NT2/D1 (cell line): Measurements from ENCODE around the gene CACNA2D1.

ENCODE experiments used
- DNase-seq: peaks from one replicate; pipeline ENCODE4 v3.0.0-alpha.2; 2011; ENCODE audit warnings: low read depth, low spot score
- H3K27me3 ChIP-seq: 2 replicates; pipeline ENCODE4 v1.6.0; 2011; ENCODE audit warnings: mild to moderate bottlenecking; ENCODE audit not compliant: insufficient read length, insufficient read depth
- H3K36me3 ChIP-seq: 2 replicates; pipeline ENCODE4 v1.6.1; 2011; ENCODE audit warnings: mild to moderate bottlenecking, low read length, mixed read lengths; ENCODE audit not compliant: insufficient read depth, insufficient read length
- H3K4me1 ChIP-seq: 2 replicates; pipeline ENCODE4 v1.5.1; 2011; ENCODE audit not compliant: insufficient read depth, insufficient read length
- H3K4me3 ChIP-seq: 2 replicates; pipeline ENCODE4 v1.5.1; 2011; ENCODE audit warnings: low read depth; ENCODE audit not compliant: insufficient read length
- H3K9ac ChIP-seq: 2 replicates; pipeline ENCODE4 v1.6.0; 2011; ENCODE audit warnings: low read depth; ENCODE audit not compliant: insufficient read length
- H3K9me3 ChIP-seq: 2 replicates; pipeline ENCODE4 v1.5.1; 2011; ENCODE audit warnings: mild to moderate bottlenecking, low read length; ENCODE audit not compliant: insufficient read depth
- SUZ12 ChIP-seq: IDR thresholded peaks from 2 replicates; pipeline ENCODE4 v1.6.1; 2011; ENCODE audit not compliant: insufficient read length, insufficient read depth; ENCODE audit errors: extremely low read depth
- YY1 ChIP-seq: IDR thresholded peaks from 2 replicates; pipeline ENCODE4 v1.6.1; 2011; ENCODE audit not compliant: insufficient read length, insufficient read depth
- ZNF274 ChIP-seq: IDR thresholded peaks from 2 replicates; pipeline ENCODE4 v1.6.1; 2011; ENCODE audit warnings: mild to moderate bottlenecking, low read depth, low read length

CACNA2D1 gene

GRCh38 chr7:82105463-82105862 is 338.1 kb downstream of the CACNA2D1 start:
- Histone ChIP-seq H3K27me3 (no peaks in the 10 kb centered on the region), H3K9ac (no peak overlapping the region), H3K4me1 (no peaks in the 10 kb centered on the region), H3K36me3 (no peaks in the 10 kb centered on the region), H3K4me3 (no peak overlapping the region), H3K9me3 (no peaks in the 10 kb centered on the region)
- TF ChIP-seq YY1 (no peak), ZNF274 (no peak)
- no peak for DNase-seq

GRCh38 chr7:82098414-82098813 is 345.2 kb downstream of the CACNA2D1 start:
- no peak for TF ChIP-seq ZNF274
- no peak for TF ChIP-seq SUZ12
- TF ChIP-seq YY1, result no peak
- Histone ChIP-seq H3K27me3 (no peaks in the 10 kb centered on the region), H3K9me3 (no peaks in the 10 kb centered on the region), H3K4me3 (no peak overlapping the region), H3K9ac (no peak overlapping the region), H3K36me3 (no peaks in the 10 kb centered on the region), H3K4me1 (no peaks in the 10 kb centered on the region)
- no peak for DNase-seq

- Histone ChIP-seq H3K36me3 (no peaks in the 10 kb centered on the region), H3K4me3 (no peak overlapping the region), H3K9me3 (no peaks in the 10 kb centered on the region), H3K27me3 (no peaks in the 10 kb centered on the region), H3K4me1 (no peaks in the 10 kb centered on the region), H3K9ac (no peak overlapping the region)
- TF ChIP-seq SUZ12, result no peak
- TF ChIP-seq ZNF274, result no peak
- TF ChIP-seq YY1, result no peak
- no peak for DNase-seq
These were observed 352.4 kb downstream of the CACNA2D1 start for GRCh38 chr7:82091126-82091684.

GRCh38 chr7:82087099-82087498 is 356.5 kb downstream of the CACNA2D1 start:
- TF ChIP-seq YY1, result no peak
- no peak for TF ChIP-seq ZNF274
- TF ChIP-seq SUZ12, result no peak
- no peak for DNase-seq
- Histone ChIP-seq H3K36me3 (no peaks in the 10 kb centered on the region), H3K4me3 (no peak overlapping the region), H3K4me1 (no peaks in the 10 kb centered on the region), H3K9me3 (no peaks in the 10 kb centered on the region), H3K9ac (no peak overlapping the region), H3K27me3 (no peaks in the 10 kb centered on the region)

- Histone ChIP-seq H3K9me3 (no peaks in the 10 kb centered on the region), H3K36me3 (no peaks in the 10 kb centered on the region), H3K9ac (no peak overlapping the region), H3K27me3 (no peaks in the 10 kb centered on the region), H3K4me3 (no peak overlapping the region), H3K4me1 (no peaks in the 10 kb centered on the region)
- DNase-seq, result no peak
- no peak for TF ChIP-seq YY1
- no peak for TF ChIP-seq ZNF274
- TF ChIP-seq SUZ12, result no peak
These were observed 358.5 kb downstream of the CACNA2D1 start for GRCh38 chr7:82085116-82085515.

- DNase-seq, result no peak
- no peak overlapping the region for H3K4me3 ChIP-seq
- H3K4me1 ChIP-seq, result no peaks in the 10 kb centered on the region
- H3K36me3 ChIP-seq, result no peaks in the 10 kb centered on the region
- H3K9me3 ChIP-seq, result no peaks in the 10 kb centered on the region
- no peaks in the 10 kb centered on the region for H3K27me3 ChIP-seq
- TF ChIP-seq ZNF274 (no peak), SUZ12 (no peak), YY1 (no peak)
- H3K9ac ChIP-seq, result no peak overlapping the region
These were observed 361.8 kb downstream of the CACNA2D1 start for GRCh38 chr7:82081644-82082224.

- TF ChIP-seq SUZ12 (no peak), YY1 (no peak), ZNF274 (no peak)
These were observed 363.2 kb downstream of the CACNA2D1 start for GRCh38 chr7:82080254-82080927.

More at GRCh38 chr7:82080254-82080927, 363.2 kb downstream of the CACNA2D1 start:
- no peak overlapping the region for H3K4me3 ChIP-seq
- H3K9me3 ChIP-seq, result no peaks in the 10 kb centered on the region
- no peaks in the 10 kb centered on the region for H3K27me3 ChIP-seq
- no peak overlapping the region for H3K9ac ChIP-seq
- DNase-seq, result no peak
- no peaks in the 10 kb centered on the region for H3K4me1 ChIP-seq
- no peaks in the 10 kb centered on the region for H3K36me3 ChIP-seq
